ENCODE results near the gene KIF5B. TPM values are rescaled to one million over a fixed set of nuclear protein-coding genes. Genes with fewer than 3 reads are reported as not detected.

KIF5B gene
- total and polyA plus RNA-seq, 2 experiments from 2014 or later, result 63.5 to 81.8 TPM

- H3K9me3 Mint-ChIP-seq, result peaks cover 2% of the 10 kb centered on the region; the same call in 2 of the 3 replicates
- no peaks in the 10 kb centered on the region; the same call in 1 of the 2 replicates for H4K20me1 ChIP-seq (replicated peaks; ENCODE audit: insufficient read depth)
- H3F3A ChIP-seq (replicated peaks; ENCODE audit: low read depth), result no peaks in the 10 kb centered on the region
- no peak overlapping the region for H3K4me2 ChIP-seq
- H3K27ac Mint-ChIP-seq, result no peak overlapping the region
- H3K27me3 ChIP-seq (ENCODE audit: insufficient read depth), result no peaks in the 10 kb centered on the region
- H3K79me2 ChIP-seq (replicated peaks; ENCODE audit: insufficient read depth), result no peaks in the 10 kb centered on the region
- no peaks in the 10 kb centered on the region for H3K36me3 ChIP-seq (ENCODE audit: insufficient read depth)
- no peak overlapping the region for H3K4me3 ChIP-seq
- no peak for ATAC-seq
- H3K36me3 Mint-ChIP-seq (ENCODE audit: low read depth), result peaks cover 1% of the 10 kb centered on the region; the same call in 1 of the 3 replicates
- 0 out of 2 replicates have a peak, but pooled peaks cover 2% of the 10 kb centered on the region for H3K9me2 ChIP-seq (ENCODE audit: insufficient read depth)
- H3K4me3 Mint-ChIP-seq, result no peak overlapping the region
- no peak overlapping the region for H3K27ac ChIP-seq (ENCODE audit: low read depth)
- no peak overlapping the region for H2AFZ ChIP-seq
- DNase-seq (ENCODE audit: low spot score), result no peak
- no peaks in the 10 kb centered on the region for H3K27me3 Mint-ChIP-seq (ENCODE audit: insufficient read depth, low read depth, poor library complexity)
- no peaks in the 10 kb centered on the region; the same call in 2 of the 3 replicates for H3K4me1 Mint-ChIP-seq
- TF ChIP-seq NANOG (IDR thresholded peaks at IDR 0.05; ENCODE audit: borderline replicate concordance), result no peak
- TF ChIP-seq ZNF462 (CRISPR knock-in tag; IDR thresholded peaks at IDR 0.05), result no peak
- TF ChIP-seq EZH2phosphoT487 (IDR thresholded peaks at IDR 0.05; ENCODE audit: unreplicated experiment), result no peak
- no peak for TF ChIP-seq REST (IDR thresholded peaks at IDR 0.05; ENCODE audit: unreplicated experiment)
- no peak for TF ChIP-seq CTCF (conservative IDR thresholded peaks at IDR 0.05; ENCODE audit: low read depth in 2 of 2)
- TF ChIP-seq CREB1 (CRISPR knock-in tag; IDR thresholded peaks at IDR 0.05; ENCODE audit: low read depth), result no peak
- TF ChIP-seq STAT1 (IDR thresholded peaks at IDR 0.05; ENCODE audit: unreplicated experiment), result no peak
- TF ChIP-seq ETS1 (IDR thresholded peaks at IDR 0.05), result no peak
- TF ChIP-seq ZNF331 (CRISPR knock-in tag; IDR thresholded peaks at IDR 0.05; ENCODE audit: low read depth), result no peak
- TF ChIP-seq JUNB (IDR thresholded peaks at IDR 0.05; ENCODE audit: unreplicated experiment), result no peak
- TF ChIP-seq POLR2AphosphoS5 (IDR thresholded peaks at IDR 0.05; ENCODE audit: low read depth), result no peak
- TF ChIP-seq EZH2 (IDR thresholded peaks at IDR 0.05; ENCODE audit: low read depth, unreplicated experiment), result no peak
- no peak for TF ChIP-seq ZNF114 (CRISPR knock-in tag; IDR thresholded peaks at IDR 0.05)
- no peaks in the 10 kb centered on the region for H3K4me1 ChIP-seq (ENCODE audit: insufficient read depth)
These were observed 94.7 kb downstream of the KIF5B start for GRCh38 chr10:31961277-31962074.

All from GM23338 (cell line).